ENCODE measurements around the gene SUSD6. TPM values are rescaled to one million over a fixed set of nuclear protein-coding genes. Genes with fewer than 3 reads are reported as not detected.
A peak's percentile ranks its signal among the peaks of the same experiment; 100 is the strongest.

Gene SUSD6
- total RNA-seq, 1 donor from 2014 or later: 9.2 TPM

DNA sequence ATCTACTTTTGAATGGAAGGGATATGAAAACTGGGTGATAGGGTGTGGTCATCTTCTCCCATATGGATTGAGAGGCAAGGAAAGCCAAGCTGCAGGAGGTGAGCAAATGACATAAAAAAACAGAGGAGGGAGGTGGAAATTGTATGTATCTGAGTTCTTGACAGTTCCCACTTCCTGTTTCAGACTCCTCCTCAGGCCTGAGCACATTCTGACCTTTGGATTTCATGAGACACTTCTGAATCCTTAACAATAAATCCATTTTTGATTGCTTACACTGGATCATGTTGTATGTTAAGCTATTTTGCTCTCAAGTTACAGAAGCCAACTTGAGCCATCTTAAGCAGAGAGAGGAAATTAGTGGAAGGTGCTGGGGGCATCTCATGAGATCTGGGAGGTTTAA lies 143.9 kb downstream of the SUSD6 start:
- DNase-seq (ENCODE audit: low read depth, low spot score): no peak

DNA sequence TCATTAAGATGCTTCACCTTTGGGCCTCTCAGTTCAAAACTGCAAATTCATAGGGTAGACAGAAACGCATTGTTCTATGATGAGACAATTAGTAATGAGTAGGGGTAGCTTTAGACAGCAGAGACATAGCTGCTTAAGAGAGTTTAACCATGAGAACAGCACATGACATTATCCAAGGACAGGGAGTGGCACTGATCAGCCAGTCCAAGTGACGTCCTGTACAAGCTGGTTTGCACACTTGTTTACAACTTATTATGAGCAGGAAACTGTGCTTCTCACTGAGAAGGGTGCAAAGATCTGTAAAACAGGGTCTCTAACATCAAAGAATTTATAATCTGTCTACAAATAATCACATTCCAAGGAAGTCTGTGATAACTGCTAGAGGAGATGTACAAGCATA lies 144.4 kb downstream of the SUSD6 start:
- DNase-seq (ENCODE audit: low read depth, low spot score): no peak

DNA sequence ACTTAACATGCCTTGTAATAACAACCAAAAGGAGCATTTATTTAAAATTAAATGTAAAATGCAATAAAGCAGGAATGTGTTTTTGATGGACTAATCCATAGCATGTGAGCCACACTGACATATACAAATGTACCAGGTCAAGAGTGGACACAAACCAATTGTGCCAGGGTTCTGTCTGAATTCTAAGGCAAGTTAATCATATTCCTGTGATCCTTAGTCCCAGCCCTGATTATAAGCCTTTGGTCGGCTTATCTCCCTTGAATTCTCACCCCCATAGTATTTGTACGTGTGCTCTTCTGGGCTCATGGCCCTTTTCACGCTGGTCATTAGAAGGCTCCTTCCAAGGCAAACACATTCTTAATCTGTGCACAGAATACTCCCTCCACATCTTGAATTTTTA lies 144.9 kb downstream of the SUSD6 start:
- DNase-seq (ENCODE audit: low read depth, low spot score): no peak

DNA sequence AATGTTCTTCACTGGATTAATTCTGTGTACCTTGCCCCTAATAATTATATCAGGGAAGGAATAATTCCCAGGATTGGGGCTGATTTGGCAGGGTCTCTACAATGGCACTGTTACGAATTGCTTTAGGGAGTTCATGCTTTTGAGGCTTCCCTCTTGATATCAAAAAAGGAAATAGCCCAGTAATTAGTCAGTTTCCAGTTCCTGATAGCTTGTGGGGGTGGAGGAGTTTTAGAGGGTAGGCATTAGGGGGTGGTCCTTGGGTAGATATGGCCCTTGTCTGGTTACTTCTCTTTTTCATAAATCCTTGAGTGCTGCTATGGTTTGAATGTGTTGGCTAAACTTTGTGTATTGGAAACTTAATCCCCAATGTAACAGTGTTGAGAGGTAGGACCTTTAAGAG lies 149.4 kb downstream of the SUSD6 start:
- DNase-seq (ENCODE audit: low read depth, low spot score): peak; percentile 46

DNA sequence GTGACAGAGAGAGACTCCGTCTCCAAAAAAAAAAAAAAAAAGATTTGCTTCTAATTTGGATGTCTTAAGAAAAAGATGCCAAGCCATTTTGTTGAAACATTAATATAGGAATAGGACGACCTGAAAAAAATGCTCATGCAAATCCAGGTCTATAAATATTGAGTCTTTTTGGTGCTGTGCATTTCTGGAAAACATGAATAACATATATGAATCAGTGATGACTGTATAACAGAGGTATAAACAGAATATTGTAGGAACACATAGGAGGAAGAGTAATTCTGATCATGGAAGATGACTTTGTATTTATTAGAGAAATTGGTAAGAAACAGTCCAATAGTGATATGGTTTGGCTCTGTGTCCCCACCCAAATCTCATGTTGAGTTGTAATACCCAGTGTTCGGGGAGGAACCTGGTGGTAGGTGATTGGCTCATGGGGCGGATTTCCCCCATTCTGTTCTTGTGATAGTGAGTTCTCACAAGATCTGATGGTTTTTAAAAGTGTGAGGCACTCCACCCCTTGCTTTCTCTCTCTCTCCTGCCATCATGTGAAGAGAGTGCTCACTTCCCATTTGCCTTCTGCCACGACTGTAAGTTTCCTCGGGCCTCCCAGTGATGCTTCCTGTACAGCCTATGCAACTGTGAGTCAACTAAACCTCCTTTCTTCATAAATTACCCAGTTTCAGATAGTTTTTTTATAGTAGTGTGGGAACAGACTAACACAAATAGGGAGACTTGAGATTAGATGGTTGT lies 152.5 kb downstream of the SUSD6 start:
- DNase-seq (ENCODE audit: low read depth, low spot score): no peak

Other genes with a start within 250 kb of the SUSD6 start
- 183 and 199 TPM in 2 replicates for gene ERH, start 213.3 kb upstream of the SUSD6 start, total RNA-seq
- gene SLC39A9, start 212.9 kb upstream of the SUSD6 start, total RNA-seq: 120 and 129 TPM in 2 replicates
- under 0.01 and 0.04 TPM in 2 replicates for gene PLEKHD1, start 126.9 kb upstream of the SUSD6 start, total RNA-seq
- gene CCDC177, start 36.7 kb upstream of the SUSD6 start, total RNA-seq: not detected in 2 replicates
- gene SRSF5, start 155.5 kb downstream of the SUSD6 start, total RNA-seq: 124 and 130 TPM in 2 replicates
- not detected in 2 replicates for gene SLC10A1, start 185.6 kb downstream of the SUSD6 start, total RNA-seq

All from pulmonary artery endothelial cell (primary cell).